K562 (cell line): ENCODE data around the gene NDST1. TPM values are rescaled to one million over a fixed set of nuclear protein-coding genes. Genes with fewer than 3 reads are reported as not detected.

ENCODE experiments used
- ATAC-seq: fragments of 200-7000 bp; cut with Tn5 transposase; 3 replicates; pipeline ENCODE4 v1.9.1; 2020; ENCODE audit warnings: moderate library complexity
- BruUV-seq: library from RNA; stranded (reverse); fragments of 400-500 nt; replicated peaks from 2 replicates; lab custom pipeline; 2021; lab: Mats Ljungman, UMichigan
- CTCF ChIA-PET: fragments of 300-600 bp; formaldehyde crosslinking; extraction: SDS; loops from one replicate; lab custom pipeline; 2021; ENCODE audit warnings: low intra/inter-chr PET ratio; lab: Yijun Ruan, JAX
- POLR2A ChIA-PET: fragments of 300-600, 350-650 bp; sonication (Branson Sonifier 250); formaldehyde crosslinking; extraction: SDS; loops from one replicate; lab custom pipeline; 2021; ENCODE audit warnings: antibody characterized with exemption, inconsistent platforms; lab: Yijun Ruan, JAX
- DNase-seq, 4 experiments: peaks; one replicate each; pipeline versions ENCODE4 v3.0.0 to v3.0.0-alpha.2; 2011 to 2018; ENCODE audit warnings: low spot score in 3 of 4, mixed read lengths in 3 of 4; ENCODE audit errors: extremely low read depth in 1 of 4
- FAIRE-seq: peaks from 2 replicates; lab custom pipeline; 2011; peaks lifted over from hg19 to GRCh38; lab: Jason Lieb, UNC
- H2AFZ ChIP-seq: 2 replicates; pipeline ENCODE4 v1.6.0; 2011; ENCODE audit warnings: low read depth, low read length, control low read depth, inconsistent platforms
- H3K27ac ChIP-seq: fragments of 200-600 bp; 3 replicates; pipeline ENCODE4 v1.8.0; 2011; ENCODE audit warnings: low read depth, mild to moderate bottlenecking, control low read depth, inconsistent platforms, low read length, moderate library complexity, mixed read lengths; ENCODE audit errors: extremely low read depth
- H3K27me3 ChIP-seq, 2 experiments: fragments of 300-600 bp in 1 of 2; 2 replicates in 1 of 2; 3 replicates in 1 of 2; pipeline versions ENCODE4 v1.6.0 to v1.8.0; 2011; ENCODE audit warnings: inconsistent platforms in 2 of 2, low read length in 2 of 2, mild to moderate bottlenecking in 1 of 2, mixed read lengths in 1 of 2, moderate library complexity in 1 of 2; ENCODE audit not compliant: control insufficient read depth in 2 of 2, insufficient read depth in 2 of 2
- H3K36me3 ChIP-seq: fragments of 300-600 bp; 3 replicates; pipeline ENCODE4 v1.8.0; 2011; ENCODE audit warnings: mild to moderate bottlenecking, low read length, inconsistent platforms; ENCODE audit not compliant: control insufficient read depth, insufficient read depth
- H3K4me1 ChIP-seq, 2 experiments: fragments of 200-600 bp in 1 of 2; replicated peaks in 1 of 2; 2 replicates in 1 of 2; 3 replicates in 1 of 2; pipeline versions ENCODE4 v1.5.1 to v1.8.0; 2011; ENCODE audit warnings: inconsistent platforms in 2 of 2, low read length in 2 of 2, mild to moderate bottlenecking in 1 of 2, mixed read lengths in 1 of 2, moderate library complexity in 1 of 2; ENCODE audit not compliant: control insufficient read depth in 2 of 2, insufficient read depth in 2 of 2
- H3K4me2 ChIP-seq: 2 replicates; pipeline ENCODE4 v1.6.1; 2011; ENCODE audit warnings: low read length, control low read depth, inconsistent platforms, mixed read lengths; ENCODE audit not compliant: insufficient read depth
- H3K4me3 ChIP-seq: fragments of 200-600 bp; sonication (generic), shearing (Covaris generic); 2 replicates; pipeline ENCODE4 v1.5.1; 2016; ENCODE audit warnings: control low read depth, inconsistent platforms
- H3K79me2 ChIP-seq: fragments of 200-600 bp; 3 replicates; pipeline ENCODE4 v1.8.0; 2011; ENCODE audit warnings: low read length, inconsistent platforms; ENCODE audit not compliant: control insufficient read depth, insufficient read depth
- H3K9ac ChIP-seq, 2 experiments: 2 replicates each; pipeline versions ENCODE4 v1.6.0 to v1.6.1; 2011; ENCODE audit warnings: low read depth in 2 of 2, low read length in 2 of 2, control low read depth in 1 of 2, inconsistent platforms in 1 of 2, mild to moderate bottlenecking in 1 of 2, mixed read lengths in 1 of 2; ENCODE audit not compliant: insufficient read depth in 1 of 2
- H3K9me1 ChIP-seq: one replicate; pipeline ENCODE4 v1.6.0; 2011; ENCODE audit warnings: inconsistent platforms, mild to moderate bottlenecking, low read length, moderate library complexity; ENCODE audit not compliant: control insufficient read depth, insufficient read depth
- H3K9me3 ChIP-seq: replicated peaks from 2 replicates; pipeline ENCODE4 v1.5.1; 2011; ENCODE audit warnings: low read depth, low read length, inconsistent platforms; ENCODE audit not compliant: control insufficient read depth, insufficient read depth
- H4K20me1 ChIP-seq: replicated peaks from 2 replicates; pipeline ENCODE4 v1.6.1; 2011; ENCODE audit warnings: low read length, inconsistent platforms, mixed read lengths; ENCODE audit not compliant: control insufficient read depth, insufficient read depth
- ARNT ChIP-seq, 2 experiments: fragments of 450-650 bp; IDR thresholded peaks; 2 replicates each; pipeline ENCODE4 v1.6.1; 2016; ENCODE audit warnings: mild to moderate bottlenecking in 1 of 2
- CCNT2 ChIP-seq: IDR thresholded peaks from 2 replicates; pipeline ENCODE4 v1.6.1; 2011; ENCODE audit warnings: borderline replicate concordance, low read depth, mild to moderate bottlenecking, moderate library complexity, mixed read lengths, low read length; ENCODE audit not compliant: insufficient read length; ENCODE audit errors: extremely low read depth
- CREM ChIP-seq: IDR thresholded peaks from 2 replicates; pipeline ENCODE4 v1.6.1; 2014; ENCODE audit warnings: antibody characterized with exemption, low read depth
- EHMT2 ChIP-seq: fragments of 450-650 bp; IDR thresholded peaks from 2 replicates; pipeline ENCODE4 v1.6.1; 2018; ENCODE audit warnings: antibody characterized with exemption
- ERF ChIP-seq: fragments of 450-650 bp; formaldehyde crosslinking; IDR thresholded peaks from 2 replicates; pipeline ENCODE4 v1.4.0; 2020; ENCODE audit warnings: mild to moderate bottlenecking, mixed read lengths
- HDAC3 ChIP-seq: fragments of 450-650 bp; IDR thresholded peaks from 2 replicates; pipeline ENCODE4 v1.6.1; 2018; ENCODE audit warnings: borderline replicate concordance, mild to moderate bottlenecking, moderate library complexity; ENCODE audit not compliant: partially characterized antibody
- JUNB ChIP-seq: fragments of 450-650 bp; formaldehyde crosslinking; conservative IDR thresholded peaks from 2 replicates; pipeline ENCODE4 v1.4.0; 2020; ENCODE audit warnings: mild to moderate bottlenecking
- KHSRP ChIP-seq: fragments of 450-650 bp; IDR thresholded peaks from 2 replicates; pipeline ENCODE4 v1.6.1; 2017
- L3MBTL2 ChIP-seq: fragments of 450-650 bp; IDR thresholded peaks from 2 replicates; pipeline ENCODE4 v1.6.1; 2016; ENCODE audit warnings: mild to moderate bottlenecking, moderate library complexity
- MCM2 ChIP-seq: fragments of 450-650 bp; IDR thresholded peaks from 2 replicates; pipeline ENCODE4 v1.6.1; 2017; ENCODE audit warnings: low read depth, mild to moderate bottlenecking
- PHB2 ChIP-seq: fragments of 450-650 bp; IDR thresholded peaks from 2 replicates; pipeline ENCODE4 v1.6.1; 2017; ENCODE audit warnings: low read depth
- SMAD3 ChIP-seq: fragments of 450-650 bp; formaldehyde crosslinking; conservative IDR thresholded peaks from 2 replicates; pipeline ENCODE4 v1.4.0; 2020; ENCODE audit warnings: mild to moderate bottlenecking
- ZKSCAN1 ChIP-seq: fragments of 150-350 bp; IDR thresholded peaks from 2 replicates; pipeline ENCODE4 v1.6.1; 2016; ENCODE audit warnings: low read depth, low read length
- ZNF75A ChIP-seq: fragments of 450-650 bp; formaldehyde crosslinking; IDR thresholded peaks from 2 replicates; pipeline ENCODE4 v1.4.0; 2020; ENCODE audit warnings: mild to moderate bottlenecking
- WGBS: fragments of 100-300 bp; shearing (Covaris generic); methylation state at CpG from one replicate; pipeline ENCODE4 v1.1.6; 2016; ENCODE audit warnings: low coverage, mixed read lengths; ENCODE audit not compliant: insufficient coverage; ENCODE audit errors: missing lambda C conversion rate; 5-methylcytosine and 5-hydroxymethylcytosine counted together
- in situ Hi-C: fragments of 300-500 bp; cut with MboI; formaldehyde crosslinking; loops from 4 replicates; pipeline ENCODE4 v1.15.0; 2018; ENCODE audit warnings: inconsistent platforms, mixed read lengths
- intact Hi-C: fragments of 100-400 bp; cut with micrococcal nuclease; formaldehyde crosslinking; loops from 2 replicates; pipeline ENCODE4 v1.14.2; 2022
- polyA plus RNA-seq, 8 experiments: library from polyadenylated mRNA; depleted of rRNA in 4 of 8; stranded (reverse) in 5 of 8; unstranded in 3 of 8; fragments of >200 nt; fragmentation: Nextera tagmentation in 2 of 8; fragmentation: Illumina TruSeq in 1 of 8; extraction: Ambion mirVana in 2 of 8; extraction: Trizol in 1 of 8; gene quantifications; 2 replicates each; pipeline versions ENCODE4 v1.2.1 to v1.2.3, GENCODE V29; 2011 to 2014; ENCODE audit warnings: inconsistent platforms in 1 of 8, missing spikeins in 1 of 8
- total RNA-seq, 7 experiments: library from RNA; depleted of rRNA in 6 of 7; stranded (reverse); fragments of >200 nt in 6 of 7; fragmentation: Illumina TruSeq in 2 of 7; extraction: Trizol in 2 of 7; gene quantifications; 2 replicates each; pipeline versions ENCODE4 v1.2.1 to v1.2.3, GENCODE V29; 2011 to 2021; ENCODE audit warnings: low replicate concordance in 1 of 7
- TF ChIP-seq, protein P1 (sequence below): fragments of 250-450 bp; sonication (Bioruptor Pico); IDR thresholded peaks from 2 replicates; pipeline ENCODE4 v1.8.0; 2022; ENCODE audit warnings: inconsistent platforms, mild to moderate bottlenecking, moderate library complexity, borderline replicate concordance

The NDST1 gene
- total and polyA plus RNA-seq, 9 of the 15 experiments (the other 6 are each of a cell fraction or from before 2014, with no cell fraction given), result 0.38 to 47.9 (median 9.9) TPM

DNA sequence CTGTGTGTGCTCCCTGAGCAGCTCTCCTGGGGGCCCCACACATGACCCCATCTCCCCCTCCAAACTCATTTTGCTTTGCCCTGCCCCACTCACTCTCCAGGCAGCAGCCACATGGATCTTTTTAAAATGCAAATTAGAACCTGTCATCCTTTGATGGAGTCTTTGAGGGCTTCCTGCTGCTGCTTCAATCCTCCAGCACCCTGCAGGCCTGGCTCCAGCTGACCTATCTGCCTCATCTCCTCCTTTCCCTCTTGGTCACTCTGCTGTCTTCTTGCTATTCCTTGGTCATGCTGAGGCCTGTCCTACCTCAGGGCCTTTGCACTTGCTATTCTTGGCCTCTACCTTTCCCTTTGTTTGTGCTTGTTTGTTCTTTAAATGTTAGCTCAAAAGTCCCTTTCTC is 17.9 kb downstream of the NDST1 start:
- CTCF ChIA-PET, result no interaction called here
- H3K4me1 ChIP-seq, result peaks cover 3 to 20% of the 10 kb centered on the region in 2 experiments; a peak in 3 of 5 replicates
- no peak for ATAC-seq
- no TSS peak for BruUV-seq
- in situ Hi-C loops, result no loop called here
- no peak for DNase-seq
- H3K79me2 ChIP-seq, result peaks cover 18% of the 10 kb centered on the region; the same call in 2 of the 3 replicates
- POLR2A ChIA-PET, result interaction anchor here (0.7 to 1.1 kb wide), 3 partner anchors 9 to 24 kb away, joined by 3 to 4 read pairs (median 3); no protein-coding TSS in a partner anchor
- no peak overlapping the region for H3K4me3 ChIP-seq
- no peak for TF ChIP-seq SMAD3 (CRISPR knock-in tag)
- TF ChIP-seq, protein P1, sequence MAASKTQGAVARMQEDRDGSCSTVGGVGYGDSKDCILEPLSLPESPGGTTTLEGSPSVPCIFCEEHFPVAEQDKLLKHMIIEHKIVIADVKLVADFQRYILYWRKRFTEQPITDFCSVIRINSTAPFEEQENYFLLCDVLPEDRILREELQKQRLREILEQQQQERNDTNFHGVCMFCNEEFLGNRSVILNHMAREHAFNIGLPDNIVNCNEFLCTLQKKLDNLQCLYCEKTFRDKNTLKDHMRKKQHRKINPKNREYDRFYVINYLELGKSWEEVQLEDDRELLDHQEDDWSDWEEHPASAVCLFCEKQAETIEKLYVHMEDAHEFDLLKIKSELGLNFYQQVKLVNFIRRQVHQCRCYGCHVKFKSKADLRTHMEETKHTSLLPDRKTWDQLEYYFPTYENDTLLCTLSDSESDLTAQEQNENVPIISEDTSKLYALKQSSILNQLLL (CRISPR knock-in tag), result no peak
- TF ChIP-seq KHSRP, result no peak
- no peak for TF ChIP-seq ZNF75A (CRISPR knock-in tag)
- no peak for TF ChIP-seq L3MBTL2
- peaks cover 45% of the 10 kb centered on the region for H3K36me3 ChIP-seq
- FAIRE-seq, result no peak
- H3K27me3 ChIP-seq, result no peaks in the 10 kb centered on the region
- H3K9me3 ChIP-seq, result no peaks in the 10 kb centered on the region
- H3K9me1 ChIP-seq, result peaks cover 6% of the 10 kb centered on the region
- peaks cover 27% of the 10 kb centered on the region for H4K20me1 ChIP-seq
- intact Hi-C loops, result no loop called here
- H2AFZ ChIP-seq, result no peak overlapping the region
- H3K9ac ChIP-seq, result 0 out of 4 replicates have a peak overlapping the region, but pooled peaks of 1 of the 2 experiments have one; percentile 20
- H3K4me2 ChIP-seq, result no peak overlapping the region
- H3K27ac ChIP-seq, result no peak overlapping the region

DNA sequence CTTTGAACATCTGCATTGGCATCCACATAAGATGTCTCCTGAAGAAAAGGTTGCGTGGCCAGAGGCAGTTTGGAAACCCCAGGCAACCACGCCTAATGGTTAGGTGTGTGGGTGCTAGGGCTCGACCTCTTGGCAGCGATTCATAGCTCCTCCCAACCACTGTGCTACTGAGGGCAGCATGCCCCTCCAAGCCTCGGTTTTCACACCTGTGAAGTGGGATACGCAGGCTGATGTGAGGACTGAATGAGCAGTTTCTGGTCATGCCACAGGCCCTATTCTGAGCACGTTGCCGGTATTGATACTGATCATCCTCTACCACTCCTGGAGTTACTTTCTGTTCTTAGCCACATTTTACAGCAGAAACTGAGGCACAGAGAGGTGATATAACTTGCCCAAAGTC is 19.1 kb downstream of the NDST1 start:
- intact Hi-C loops, result no loop called here
- FAIRE-seq, result no peak
- peaks cover 6% of the 10 kb centered on the region for H3K9me1 ChIP-seq
- H3K27me3 ChIP-seq, result no peaks in the 10 kb centered on the region
- WGBS, result 90% methylated on average over 6 of the region's 8 CpGs
- ATAC-seq, result no peak
- POLR2A ChIA-PET, result no interaction called here
- peaks cover 3 to 12% of the 10 kb centered on the region in 2 experiments; a peak in 2 of 5 replicates for H3K4me1 ChIP-seq
- H4K20me1 ChIP-seq, result peaks cover 19% of the 10 kb centered on the region
- H3K9me3 ChIP-seq, result no peaks in the 10 kb centered on the region
- H3K27ac ChIP-seq, result no peak overlapping the region
- no peak overlapping the region for H3K4me3 ChIP-seq
- H3K79me2 ChIP-seq, result peaks cover 13% of the 10 kb centered on the region; the same call in 2 of the 3 replicates
- DNase-seq, result no peak
- CTCF ChIA-PET, result no interaction called here
- no peak overlapping the region for H3K4me2 ChIP-seq
- no TSS peak for BruUV-seq
- no peak overlapping the region for H3K9ac ChIP-seq
- H2AFZ ChIP-seq, result no peak overlapping the region
- TF ChIP-seq EHMT2 (no peak), ERF (CRISPR knock-in tag) (no peak), PHB2 (no peak), ARNT (IDR thresholded peaks at IDR 0.05) (no peak), CREM (no peak), CCNT2 (no peak), HDAC3 (no peak), MCM2 (no peak), JUNB (no peak), ZKSCAN1 (no peak)
- TF ChIP-seq, all 486 proteins: peak for 0
- H3K36me3 ChIP-seq, result peaks cover 39% of the 10 kb centered on the region
- in situ Hi-C loops, result no loop called here
